Mesendoderm (in vitro differentiated cells): ENCODE data around the gene PPTC7.

Experiments used
- DNase-seq: peaks from one replicate; pipeline ENCODE4 v3.0.0; 2013
- H2AK5ac ChIP-seq: 2 replicates; pipeline ENCODE4 v1.6.1; 2013; ENCODE audit warnings: low read length, inconsistent platforms
- H2BK120ac ChIP-seq: 2 replicates; pipeline ENCODE4 v1.6.1; 2013; ENCODE audit warnings: low read depth, mild to moderate bottlenecking, low read length, moderate library complexity, mixed read lengths
- H2BK15ac ChIP-seq: replicated peaks from 2 replicates; pipeline ENCODE4 v1.6.1; 2013; ENCODE audit warnings: low read depth, mild to moderate bottlenecking, moderate library complexity
- H2BK5ac ChIP-seq: 2 replicates; pipeline ENCODE4 v1.6.1; 2013; ENCODE audit warnings: low read length, inconsistent platforms
- H3K18ac ChIP-seq: 2 replicates; pipeline ENCODE4 v1.6.1; 2013; ENCODE audit warnings: mild to moderate bottlenecking, low read length, mixed read lengths
- H3K23ac ChIP-seq: one replicate; pipeline ENCODE4 v1.6.1; 2013; ENCODE audit warnings: low read length
- H3K27ac ChIP-seq: 2 replicates; pipeline ENCODE4 v1.5.1; 2013; ENCODE audit warnings: low read depth, mild to moderate bottlenecking, inconsistent platforms, low read length, moderate library complexity
- H3K27me3 ChIP-seq: 2 replicates; pipeline ENCODE4 v1.6.1; 2013; ENCODE audit warnings: low read length, control low read depth, mild to moderate bottlenecking, inconsistent platforms; ENCODE audit not compliant: insufficient read depth, poor library complexity
- H3K36me3 ChIP-seq: 2 replicates; pipeline ENCODE4 v1.6.1; 2013; ENCODE audit warnings: low read length, inconsistent platforms; ENCODE audit not compliant: control insufficient read depth, insufficient read depth
- H3K4ac ChIP-seq: one replicate; pipeline ENCODE4 v1.6.1; 2013; ENCODE audit warnings: low read depth, mild to moderate bottlenecking, low read length, moderate library complexity
- H3K4me1 ChIP-seq: 2 replicates; pipeline ENCODE4 v1.6.1; 2013; ENCODE audit warnings: low read depth, low read length, inconsistent platforms; ENCODE audit not compliant: control insufficient read depth
- H3K4me2 ChIP-seq: 2 replicates; pipeline ENCODE4 v1.6.1; 2013; ENCODE audit warnings: low read length
- H3K4me3 ChIP-seq: 2 replicates; pipeline ENCODE4 v1.5.1; 2013; ENCODE audit warnings: mild to moderate bottlenecking, low read length
- H3K56ac ChIP-seq: one replicate; pipeline ENCODE4 v1.6.1; 2013; ENCODE audit warnings: low read length
- H3K79me1 ChIP-seq: 2 replicates; pipeline ENCODE4 v1.6.1; 2013; ENCODE audit warnings: low read length, inconsistent platforms
- H3K79me2 ChIP-seq: 2 replicates; pipeline ENCODE4 v1.6.1; 2013; ENCODE audit warnings: mild to moderate bottlenecking, low read length; ENCODE audit not compliant: control insufficient read depth, insufficient read depth
- H3K9ac ChIP-seq: 2 replicates; pipeline ENCODE4 v1.6.1; 2013; ENCODE audit warnings: low read length, inconsistent platforms
- H4K5ac ChIP-seq: one replicate; pipeline ENCODE4 v1.6.1; 2013; ENCODE audit warnings: low read length
- H4K8ac ChIP-seq: one replicate; pipeline ENCODE4 v1.6.1; 2013; ENCODE audit warnings: low read depth, mild to moderate bottlenecking, control low read depth, low read length, moderate library complexity
- WGBS: extraction: QIAGEN DNeasy Blood & Tissue Kit; methylation state at CpG from one replicate; pipeline ENCODE4 v1.1.7; 2013; ENCODE audit warnings: low lambda C conversion rate, missing lambda C conversion rate; ENCODE audit not compliant: insufficient coverage; ENCODE audit errors: extremely low coverage; 5-methylcytosine and 5-hydroxymethylcytosine counted together

Gene PPTC7

GRCh38 chr12:110555577-110556406, 27.3 kb downstream of the PPTC7 start:
- no peaks in the 10 kb centered on the region for H3K4me1 ChIP-seq
- H3K79me1 ChIP-seq: peaks cover 12% of the 10 kb centered on the region
- DNase-seq: no peak
- H3K36me3 ChIP-seq: no peaks in the 10 kb centered on the region
- H2AK5ac ChIP-seq: no peak overlapping the region
- H3K23ac ChIP-seq: no peak overlapping the region
- H2BK120ac ChIP-seq: no peak overlapping the region
- H3K4me3 ChIP-seq: no peak overlapping the region
- no peak overlapping the region for H3K56ac ChIP-seq
- H3K18ac ChIP-seq: no peak overlapping the region
- no peaks in the 10 kb centered on the region for H3K27me3 ChIP-seq
- no peak overlapping the region for H2BK15ac ChIP-seq
- no CpG with 5 or more reads among the region's 8 CpGs for WGBS
- no peak overlapping the region for H3K4ac ChIP-seq
- no peak overlapping the region for H4K8ac ChIP-seq
- no peak overlapping the region for H4K5ac ChIP-seq
- no peak overlapping the region for H2BK5ac ChIP-seq
- H3K9ac ChIP-seq: no peak overlapping the region
- H3K27ac ChIP-seq: no peak overlapping the region
- H3K79me2 ChIP-seq: peaks cover 9% of the 10 kb centered on the region
- no peak overlapping the region for H3K4me2 ChIP-seq

GRCh38 chr12:110554184-110554583, 28.9 kb downstream of the PPTC7 start:
- WGBS: no CpG with 5 or more reads among the region's 3 CpGs
- no peak overlapping the region for H3K9ac ChIP-seq
- H2AK5ac ChIP-seq: no peak overlapping the region
- H3K4ac ChIP-seq: no peak overlapping the region
- H3K79me1 ChIP-seq: peaks cover 10% of the 10 kb centered on the region
- H3K36me3 ChIP-seq: no peaks in the 10 kb centered on the region
- no peak overlapping the region for H3K4me2 ChIP-seq
- no peak for DNase-seq
- no peaks in the 10 kb centered on the region for H3K4me1 ChIP-seq
- no peak overlapping the region for H3K18ac ChIP-seq
- no peak overlapping the region for H2BK15ac ChIP-seq
- no peak overlapping the region for H4K8ac ChIP-seq
- no peak overlapping the region for H2BK120ac ChIP-seq
- H3K56ac ChIP-seq: no peak overlapping the region
- H3K79me2 ChIP-seq: peaks cover 9% of the 10 kb centered on the region
- no peak overlapping the region for H4K5ac ChIP-seq
- no peak overlapping the region for H3K27ac ChIP-seq
- no peak overlapping the region for H2BK5ac ChIP-seq
- no peaks in the 10 kb centered on the region for H3K27me3 ChIP-seq
- no peak overlapping the region for H3K23ac ChIP-seq
- no peak overlapping the region for H3K4me3 ChIP-seq

GRCh38 chr12:110550981-110551380, 32.1 kb downstream of the PPTC7 start:
- Histone ChIP-seq H4K5ac (no peak overlapping the region), H3K56ac (no peak overlapping the region), H4K8ac (no peak overlapping the region), H3K4me2 (no peak overlapping the region), H2BK5ac (no peak overlapping the region), H2BK15ac (no peak overlapping the region), H3K4me1 (no peaks in the 10 kb centered on the region), H3K79me2 (peaks cover under 1% of the 10 kb centered on the region), H3K23ac (no peak overlapping the region), H2AK5ac (no peak overlapping the region), H3K4ac (no peak overlapping the region), H3K18ac (no peak overlapping the region), H3K9ac (no peak overlapping the region), H3K27ac (no peak overlapping the region), H2BK120ac (no peak overlapping the region), H3K27me3 (no peaks in the 10 kb centered on the region), H3K79me1 (peaks cover 4% of the 10 kb centered on the region), H3K4me3 (no peak overlapping the region), H3K36me3 (no peaks in the 10 kb centered on the region)
- WGBS: no CpG with 5 or more reads among the region's 4 CpGs
- no peak for DNase-seq

- no CpG with 5 or more reads among the region's 2 CpGs for WGBS
- H3K4me1 ChIP-seq: no peaks in the 10 kb centered on the region
- H4K5ac ChIP-seq: no peak overlapping the region
- H3K23ac ChIP-seq: no peak overlapping the region
- H2BK120ac ChIP-seq: no peak overlapping the region
- H3K79me1 ChIP-seq: peaks cover 3% of the 10 kb centered on the region
- H3K4ac ChIP-seq: no peak overlapping the region
- H3K27ac ChIP-seq: no peak overlapping the region
- no peak overlapping the region for H2AK5ac ChIP-seq
- H3K9ac ChIP-seq: no peak overlapping the region
- H3K18ac ChIP-seq: no peak overlapping the region
- H3K4me2 ChIP-seq: no peak overlapping the region
- no peak for DNase-seq
- no peak overlapping the region for H2BK5ac ChIP-seq
- no peaks in the 10 kb centered on the region for H3K79me2 ChIP-seq
- no peaks in the 10 kb centered on the region for H3K36me3 ChIP-seq
- H4K8ac ChIP-seq: no peak overlapping the region
- no peaks in the 10 kb centered on the region for H3K27me3 ChIP-seq
- no peak overlapping the region for H3K4me3 ChIP-seq
- no peak overlapping the region for H3K56ac ChIP-seq
- H2BK15ac ChIP-seq: no peak overlapping the region
Observed at GRCh38 chr12:110549716-110550115, 33.4 kb downstream of the PPTC7 start.

GRCh38 chr12:110548678-110549077, 34.4 kb downstream of the PPTC7 start:
- Histone ChIP-seq H3K23ac (no peak overlapping the region), H4K8ac (no peak overlapping the region), H3K79me2 (no peaks in the 10 kb centered on the region), H3K56ac (no peak overlapping the region), H3K18ac (no peak overlapping the region), H2BK120ac (no peak overlapping the region), H3K4ac (no peak overlapping the region), H3K79me1 (peaks cover 3% of the 10 kb centered on the region), H2AK5ac (no peak overlapping the region), H3K27ac (no peak overlapping the region), H3K4me3 (no peak overlapping the region), H4K5ac (no peak overlapping the region), H3K27me3 (no peaks in the 10 kb centered on the region), H2BK5ac (no peak overlapping the region), H3K36me3 (no peaks in the 10 kb centered on the region), H2BK15ac (no peak overlapping the region), H3K9ac (no peak overlapping the region), H3K4me1 (no peaks in the 10 kb centered on the region), H3K4me2 (no peak overlapping the region)
- no peak for DNase-seq
- WGBS: no CpG with 5 or more reads among the region's 7 CpGs

GRCh38 chr12:110547090-110547489, 36.0 kb downstream of the PPTC7 start:
- H3K79me1 ChIP-seq: peaks cover 3% of the 10 kb centered on the region
- no peaks in the 10 kb centered on the region for H3K36me3 ChIP-seq
- H3K18ac ChIP-seq: no peak overlapping the region
- no peak for DNase-seq
- no peak overlapping the region for H3K4ac ChIP-seq
- no CpG with 5 or more reads among the region's 2 CpGs for WGBS
- H3K27me3 ChIP-seq: no peaks in the 10 kb centered on the region
- no peak overlapping the region for H3K23ac ChIP-seq
- H3K79me2 ChIP-seq: no peaks in the 10 kb centered on the region
- no peak overlapping the region for H2AK5ac ChIP-seq
- no peak overlapping the region for H4K5ac ChIP-seq
- no peak overlapping the region for H2BK5ac ChIP-seq
- H3K4me1 ChIP-seq: no peaks in the 10 kb centered on the region
- no peak overlapping the region for H3K4me2 ChIP-seq
- no peak overlapping the region for H3K9ac ChIP-seq
- no peak overlapping the region for H2BK15ac ChIP-seq
- no peak overlapping the region for H3K56ac ChIP-seq
- H3K4me3 ChIP-seq: no peak overlapping the region
- H4K8ac ChIP-seq: no peak overlapping the region
- H2BK120ac ChIP-seq: no peak overlapping the region
- no peak overlapping the region for H3K27ac ChIP-seq
